Stomach smooth muscle (tissue), 2 donors: Measurements from ENCODE around the gene ATP1B3.
"Not testable (repeated sequence)": the region's sequence is repeated elsewhere in the genome, so short reads cannot be mapped to it uniquely, and the experiment has no call there.

Experiments used
- H3K27ac ChIP-seq: one replicate; pipeline ENCODE4 v1.7.0; 2013; ENCODE audit warnings: mild to moderate bottlenecking, low read length, inconsistent platforms
- H3K27me3 ChIP-seq, 2 donors: one replicate each; pipeline ENCODE4 v1.7.0; 2013; ENCODE audit warnings: low read length in 2 of 2; ENCODE audit not compliant: insufficient read depth in 2 of 2, control insufficient read depth in 1 of 2
- H3K36me3 ChIP-seq, 2 donors: one replicate each; pipeline ENCODE4 v1.7.0; 2013; ENCODE audit warnings: low read length in 2 of 2; ENCODE audit not compliant: control insufficient read depth in 2 of 2, insufficient read depth in 2 of 2
- H3K4me1 ChIP-seq: one replicate; pipeline ENCODE4 v1.7.0; 2013; ENCODE audit warnings: low read length; ENCODE audit not compliant: control insufficient read depth, insufficient read depth
- H3K4me3 ChIP-seq, 2 donors: one replicate each; pipeline ENCODE4 v1.7.0; 2013; ENCODE audit warnings: low read length in 2 of 2
- H3K9ac ChIP-seq, 2 donors: one replicate each; pipeline ENCODE4 v1.7.0; 2013; ENCODE audit warnings: low read length in 2 of 2, mild to moderate bottlenecking in 1 of 2
- H3K9me3 ChIP-seq, 2 donors: one replicate each; pipeline ENCODE4 v1.7.0; 2013; ENCODE audit warnings: low read length in 2 of 2; ENCODE audit not compliant: control insufficient read depth in 2 of 2
- donor health status: healthy.
- donor health status: Pancreatic carcinoma.

The ATP1B3 gene

DNA sequence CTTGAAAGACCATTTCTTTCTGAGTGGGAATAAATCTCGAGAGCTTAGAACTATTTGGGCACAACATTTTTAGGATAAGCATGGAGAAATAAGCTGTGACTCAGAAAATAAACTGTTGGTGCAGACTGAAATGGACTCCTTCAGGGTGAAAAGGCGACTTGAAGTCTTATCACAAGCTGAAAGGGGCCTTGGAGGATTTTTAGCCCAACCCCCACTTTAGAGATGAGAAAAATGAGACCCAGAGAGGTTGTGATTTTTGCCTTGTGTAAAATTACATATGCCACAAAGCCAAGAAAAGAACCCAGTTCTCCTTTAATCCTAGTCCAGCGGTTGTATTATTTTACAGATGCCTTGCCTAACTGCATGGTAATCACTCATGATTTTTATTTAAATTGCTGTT is 1.5 kb downstream of the ATP1B3 start:
- Histone ChIP-seq H3K4me1 (peaks cover 3% of the 10 kb centered on the region), H3K9me3 (no peaks in the 10 kb centered on the region), H3K27me3 (no peaks in the 10 kb centered on the region), H3K36me3 (no peaks in the 10 kb centered on the region), H3K27ac (peak overlapping the region; percentile 95), H3K4me3 (peak overlapping the region; percentile 51 to 85), H3K9ac (peak overlapping the region in 1 of 2 donors; percentile 43)

DNA sequence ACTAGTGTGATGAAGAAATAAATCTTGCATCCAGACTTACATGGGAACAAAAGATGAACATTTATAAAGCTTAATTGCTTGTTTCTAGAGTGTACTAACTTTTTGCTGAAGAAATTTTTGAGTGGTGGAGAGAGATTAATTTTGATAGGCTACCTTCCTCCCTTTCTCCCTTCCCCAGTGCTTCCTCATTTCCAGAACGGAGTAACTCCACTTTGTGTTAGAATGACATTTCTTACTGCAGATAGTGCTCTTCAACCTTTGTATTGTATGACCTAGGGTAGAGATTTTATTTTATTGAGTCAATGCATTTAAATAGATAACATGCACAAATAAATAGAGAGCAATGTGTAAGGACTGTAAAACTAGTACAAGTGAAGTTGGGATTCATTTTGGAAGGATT is 1.9 kb downstream of the ATP1B3 start:
- no peaks in the 10 kb centered on the region for H3K36me3 ChIP-seq
- H3K4me1 ChIP-seq: peaks cover 3% of the 10 kb centered on the region
- H3K27ac ChIP-seq: no peak overlapping the region
- peak overlapping the region; percentile 51 to 85 for H3K4me3 ChIP-seq
- H3K27me3 ChIP-seq: no peaks in the 10 kb centered on the region
- H3K9ac ChIP-seq: peak overlapping the region in 1 of 2 donors; percentile 43
- H3K9me3 ChIP-seq: no peaks in the 10 kb centered on the region

DNA sequence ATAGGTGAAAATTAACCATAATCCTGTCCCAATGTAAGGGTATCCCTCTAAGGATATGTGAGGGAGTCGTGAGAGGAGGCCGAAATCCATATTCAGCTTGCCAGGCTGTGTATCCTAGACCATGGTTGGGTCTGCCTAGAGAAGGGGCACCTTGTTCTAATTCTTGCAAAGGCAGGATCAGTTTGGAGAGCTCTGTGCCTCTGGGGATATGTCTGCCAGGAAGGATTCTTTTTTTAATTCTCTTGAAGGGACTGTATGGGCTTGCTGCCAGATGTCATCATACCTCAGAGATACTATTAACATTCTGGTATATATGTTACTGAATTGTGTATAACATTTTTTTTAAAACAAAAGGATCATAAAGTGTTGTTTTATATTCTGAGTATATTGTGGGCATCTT is 2.4 kb downstream of the ATP1B3 start:
- Histone ChIP-seq H3K27me3 (no peaks in the 10 kb centered on the region), H3K9ac (no peak overlapping the region), H3K9me3 (no peaks in the 10 kb centered on the region), H3K4me1 (peaks cover 3% of the 10 kb centered on the region), H3K27ac (no peak overlapping the region), H3K4me3 (no peak overlapping the region), H3K36me3 (no peaks in the 10 kb centered on the region)

DNA sequence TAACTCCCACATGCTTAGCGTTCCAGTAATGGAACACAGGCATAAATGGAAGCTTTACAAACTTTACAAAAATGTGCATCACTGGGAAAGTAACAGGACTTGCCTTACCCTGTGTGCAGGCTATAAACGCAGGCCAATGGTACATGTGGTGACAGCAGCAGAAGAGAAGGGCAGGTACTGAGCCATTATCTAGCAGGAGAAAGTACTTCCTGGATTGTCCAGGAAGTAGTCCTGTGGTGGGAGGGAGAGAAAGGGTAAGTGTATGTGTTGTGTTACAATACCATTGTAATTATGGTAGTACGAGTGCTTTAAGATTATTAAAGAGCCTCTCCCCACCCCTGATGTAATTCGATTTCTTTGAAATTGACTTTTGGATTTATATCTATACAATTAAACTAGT is 5.3 kb downstream of the ATP1B3 start:
- H3K36me3 ChIP-seq: peaks cover 0 to 2% of the 10 kb centered on the region in 2 donors
- H3K27ac ChIP-seq: no peak overlapping the region
- no peak overlapping the region for H3K9ac ChIP-seq
- H3K4me1 ChIP-seq: peaks cover 3% of the 10 kb centered on the region
- H3K4me3 ChIP-seq: no peak overlapping the region
- no peaks in the 10 kb centered on the region for H3K27me3 ChIP-seq
- H3K9me3 ChIP-seq: no peaks in the 10 kb centered on the region

DNA sequence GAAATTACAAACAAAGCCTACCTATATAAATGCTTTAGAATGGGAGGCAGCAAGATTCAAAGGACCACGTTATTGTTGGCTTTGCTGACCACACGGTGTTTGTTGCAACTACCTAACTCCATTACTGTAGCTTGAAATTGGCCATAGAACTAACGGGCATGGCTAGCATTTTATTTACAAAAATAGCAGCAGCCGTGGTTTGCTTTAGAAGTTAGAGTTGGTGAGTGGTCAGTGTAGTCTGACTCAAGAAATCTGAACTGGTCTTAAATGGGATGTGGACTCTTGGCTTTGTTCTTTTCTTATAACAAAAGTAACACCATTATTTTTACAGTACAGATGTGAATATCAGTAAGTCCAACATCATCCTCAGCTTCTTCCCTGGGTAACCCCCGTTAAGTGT is 10.6 kb downstream of the ATP1B3 start:
- H3K4me1 ChIP-seq: no peaks in the 10 kb centered on the region
- no peaks in the 10 kb centered on the region for H3K27me3 ChIP-seq
- H3K9me3 ChIP-seq: no peaks in the 10 kb centered on the region
- H3K36me3 ChIP-seq: peaks cover 0 to 2% of the 10 kb centered on the region in 2 donors
- H3K27ac ChIP-seq: no peak overlapping the region
- H3K9ac ChIP-seq: no peak overlapping the region
- no peak overlapping the region for H3K4me3 ChIP-seq

DNA sequence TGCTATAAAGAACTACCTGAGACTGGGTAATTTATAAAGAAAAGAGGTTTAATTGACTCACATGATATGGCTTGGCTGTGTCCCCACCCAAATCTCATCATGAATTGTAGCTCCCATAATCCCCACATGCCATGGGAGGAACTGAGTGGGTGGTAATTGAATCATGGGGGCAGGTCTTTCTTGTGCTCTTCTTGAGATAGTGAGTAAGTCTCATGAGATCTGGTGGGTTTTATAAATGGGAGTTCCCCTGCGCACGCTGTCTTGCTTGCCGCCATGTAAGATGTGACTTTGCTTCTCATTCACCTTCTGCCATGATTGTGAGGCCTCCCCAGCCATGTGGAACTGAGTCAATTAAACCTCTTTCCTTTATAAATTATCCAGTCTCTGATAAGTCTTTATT is 12.1 kb downstream of the ATP1B3 start:
- not testable (repeated sequence) for H3K9ac ChIP-seq, H3K27me3 ChIP-seq, H3K36me3 ChIP-seq, H3K9me3 ChIP-seq, H3K4me1 ChIP-seq, H3K27ac ChIP-seq, H3K4me3 ChIP-seq

DNA sequence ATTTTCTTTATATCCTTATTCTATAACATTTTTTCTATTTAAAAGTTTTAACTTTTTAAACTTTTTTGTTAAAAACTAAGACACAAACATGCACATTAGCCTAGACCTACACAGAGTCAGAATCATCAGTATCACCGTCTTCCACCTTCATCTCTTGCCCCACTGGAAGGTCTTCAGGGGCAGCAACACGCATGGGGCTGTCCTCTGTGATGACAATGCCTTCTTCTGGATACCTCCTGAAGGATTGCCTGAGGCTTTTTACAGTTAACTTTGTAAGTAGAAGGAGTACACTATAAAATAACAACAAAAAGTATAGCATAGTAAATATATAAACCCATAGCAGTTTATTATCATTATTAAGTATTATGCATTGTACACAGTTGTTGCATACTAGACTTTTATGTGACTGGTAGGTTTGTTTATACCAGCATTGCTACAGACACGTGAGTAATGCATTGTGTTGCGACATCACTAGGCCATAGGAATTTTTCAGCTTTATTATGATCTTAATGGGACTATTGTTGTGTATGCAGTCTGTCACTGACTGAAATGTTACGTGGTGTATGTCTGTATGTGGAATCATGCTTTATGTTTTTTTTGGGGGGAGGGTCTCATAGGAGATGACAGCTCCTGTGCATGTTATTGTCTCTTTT is 18.2 kb downstream of the ATP1B3 start:
- H3K9me3 ChIP-seq: no peaks in the 10 kb centered on the region
- no peaks in the 10 kb centered on the region for H3K4me1 ChIP-seq
- no peak overlapping the region for H3K4me3 ChIP-seq
- H3K36me3 ChIP-seq: no peaks in the 10 kb centered on the region
- H3K9ac ChIP-seq: no peak overlapping the region
- H3K27me3 ChIP-seq: no peaks in the 10 kb centered on the region
- no peak overlapping the region for H3K27ac ChIP-seq

DNA sequence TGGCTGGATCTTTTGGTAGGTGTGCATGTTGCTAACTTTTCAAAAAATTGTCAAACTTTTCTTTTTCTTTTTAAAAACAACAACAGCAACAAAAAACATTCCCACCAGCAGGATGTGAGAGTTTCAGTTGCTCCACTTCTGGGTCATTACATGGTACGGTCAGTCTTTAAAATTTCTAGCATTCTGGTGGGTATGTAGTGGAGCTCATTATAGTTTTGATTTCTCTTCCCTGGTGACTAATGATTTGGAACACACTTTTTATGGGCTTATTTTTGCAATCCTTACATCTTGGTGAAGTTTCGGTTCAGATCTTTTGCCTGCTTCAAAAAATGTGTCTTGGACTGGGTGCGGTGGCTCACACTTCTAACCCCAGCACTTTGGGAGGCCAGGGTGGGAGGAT is 19.3 kb downstream of the ATP1B3 start:
- no peaks in the 10 kb centered on the region for H3K27me3 ChIP-seq
- no peak overlapping the region for H3K9ac ChIP-seq
- no peak overlapping the region for H3K27ac ChIP-seq
- H3K36me3 ChIP-seq: no peaks in the 10 kb centered on the region
- H3K4me1 ChIP-seq: no peaks in the 10 kb centered on the region
- H3K4me3 ChIP-seq: no peak overlapping the region
- peaks cover 0 to 2% of the 10 kb centered on the region in 2 donors for H3K9me3 ChIP-seq

DNA sequence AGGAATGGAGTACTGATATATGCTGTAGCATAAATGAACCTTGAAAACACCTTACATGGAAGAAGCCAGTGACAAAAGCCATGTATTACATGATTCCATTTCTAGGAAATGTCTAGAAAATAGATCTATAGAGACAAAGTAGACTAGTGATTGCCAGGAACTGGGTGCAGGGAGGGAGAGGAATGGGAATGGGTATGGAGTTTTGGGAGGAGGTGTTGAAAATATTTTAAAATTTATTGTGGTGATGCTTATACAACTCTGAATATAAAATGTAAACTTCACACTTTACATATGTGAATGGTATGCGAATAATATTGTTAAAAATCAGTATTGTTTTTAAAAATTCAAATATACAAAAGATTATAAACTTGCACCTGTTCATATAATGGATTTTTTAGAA is 22.5 kb downstream of the ATP1B3 start:
- Histone ChIP-seq H3K27ac (no peak overlapping the region), H3K9ac (no peak overlapping the region), H3K4me3 (no peak overlapping the region), H3K36me3 (no peaks in the 10 kb centered on the region), H3K27me3 (no peaks in the 10 kb centered on the region), H3K4me1 (no peaks in the 10 kb centered on the region), H3K9me3 (peaks cover 0 to 2% of the 10 kb centered on the region in 2 donors)

DNA sequence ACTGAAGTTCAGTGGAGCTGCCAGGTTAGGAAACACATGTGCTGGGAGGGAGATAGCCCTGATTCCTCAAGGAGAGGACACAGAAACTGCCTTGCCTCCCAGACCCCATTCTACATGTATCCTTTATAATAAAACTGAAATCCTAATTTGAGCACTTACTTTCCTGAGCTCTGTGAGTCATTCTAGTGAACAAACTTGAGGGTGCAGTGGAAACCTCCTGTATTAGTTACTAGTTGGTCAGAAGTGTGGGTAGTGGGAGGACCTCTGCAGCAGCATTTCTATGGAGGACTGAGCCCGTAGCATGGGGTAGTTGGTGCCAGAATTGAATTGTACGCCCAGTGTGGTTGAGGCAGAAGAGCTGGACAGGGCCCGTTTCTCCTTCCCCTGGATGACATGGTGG is 23.9 kb downstream of the ATP1B3 start:
- Histone ChIP-seq H3K27ac (no peak overlapping the region), H3K4me3 (no peak overlapping the region), H3K4me1 (no peaks in the 10 kb centered on the region), H3K9ac (no peak overlapping the region), H3K9me3 (peaks cover 0 to 2% of the 10 kb centered on the region in 2 donors), H3K36me3 (no peaks in the 10 kb centered on the region), H3K27me3 (no peaks in the 10 kb centered on the region)

DNA sequence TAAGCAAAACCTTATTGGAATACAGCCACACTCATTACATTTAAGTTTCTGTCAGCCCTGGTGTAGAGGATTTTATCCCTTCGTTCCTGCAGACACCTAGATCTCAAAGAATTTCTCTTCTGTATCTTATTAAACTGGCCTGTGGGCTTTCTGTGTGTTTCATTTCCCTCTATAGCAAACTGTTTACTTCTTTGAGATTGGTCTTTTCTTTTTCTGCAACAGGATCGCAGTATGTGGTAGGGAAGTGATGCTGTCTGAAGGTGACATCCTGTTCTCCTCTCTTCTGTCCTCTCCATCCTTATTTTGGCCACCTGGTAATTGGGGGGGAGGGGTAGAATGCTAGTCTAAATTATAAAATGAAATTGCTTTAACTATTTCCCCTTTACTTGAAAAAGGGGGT is 25.5 kb downstream of the ATP1B3 start:
- H3K27ac ChIP-seq: no peak overlapping the region
- H3K4me1 ChIP-seq: no peaks in the 10 kb centered on the region
- H3K27me3 ChIP-seq: no peaks in the 10 kb centered on the region
- peaks cover 0 to 2% of the 10 kb centered on the region in 2 donors for H3K9me3 ChIP-seq
- H3K4me3 ChIP-seq: no peak overlapping the region
- H3K9ac ChIP-seq: no peak overlapping the region
- H3K36me3 ChIP-seq: peaks cover 0 to 2% of the 10 kb centered on the region in 2 donors
